H1 (cell line): ENCODE data around the gene LDLRAD4.

ENCODE experiments used
- ATF2 ChIP-seq: IDR thresholded peaks from 2 replicates; pipeline ENCODE4 v1.6.1; 2012; ENCODE audit warnings: low read length, inconsistent platforms
- CBX5 ChIP-seq: fragments of 300-800, 300-1000 bp; sonication (generic); IDR thresholded peaks from 2 replicates; pipeline ENCODE4 v1.7.1; 2016; ENCODE audit warnings: antibody characterized with exemption, low read length, low read depth
- CTCF ChIP-seq, 3 experiments: IDR thresholded peaks; 1 replicate in 2 of 3; 2 replicates in 1 of 3; pipeline versions ENCODE4 v1.5.1 to v1.6.1; 2011; ENCODE audit warnings: low read length in 3 of 3, mild to moderate bottlenecking in 3 of 3, inconsistent platforms in 2 of 3, low read depth in 1 of 3, moderate library complexity in 1 of 3; ENCODE audit not compliant: insufficient read depth in 1 of 3; ENCODE audit errors: control extremely low read depth in 1 of 3

DNA sequence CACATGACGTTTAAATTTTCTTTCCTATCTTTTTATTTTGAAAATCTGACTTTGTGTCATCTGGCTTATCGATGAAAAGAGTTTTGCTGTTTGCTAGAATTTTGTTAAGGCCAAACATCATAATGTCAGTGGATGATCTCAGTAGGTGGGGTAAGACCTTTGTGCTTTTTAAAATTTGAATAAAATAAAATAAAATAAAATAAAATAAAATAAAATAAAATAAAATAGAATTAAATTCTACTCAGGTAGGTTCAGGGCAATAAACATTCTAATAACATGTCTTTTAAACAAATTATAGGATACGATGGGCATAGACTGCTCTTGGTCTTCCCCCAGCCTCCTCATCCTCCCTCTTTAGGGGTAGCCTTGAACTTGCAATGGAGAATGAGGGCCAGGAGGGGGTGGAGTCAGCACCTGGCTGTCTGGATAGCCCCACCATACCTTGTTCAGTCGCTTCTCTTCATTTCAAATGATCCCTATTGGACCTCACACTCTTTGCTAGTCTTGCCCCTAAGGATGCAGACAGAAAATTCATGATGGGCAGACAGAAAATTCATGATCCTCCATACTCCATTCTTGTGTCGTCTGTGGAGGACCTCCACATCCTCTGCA lies 8.1 kb downstream of the LDLRAD4 start:
- no peak for TF ChIP-seq ATF2
- TF ChIP-seq CTCF (IDR thresholded peaks at IDR 0.05; ENCODE audit: control extremely low read depth in 1 of 3, insufficient read depth in 1 of 3, low read depth in 1 of 3, low read length in 3 of 3) = no peak
- no peak for TF ChIP-seq CBX5
